ENCODE results near the gene TBX19.

TBX19 gene

DNA sequence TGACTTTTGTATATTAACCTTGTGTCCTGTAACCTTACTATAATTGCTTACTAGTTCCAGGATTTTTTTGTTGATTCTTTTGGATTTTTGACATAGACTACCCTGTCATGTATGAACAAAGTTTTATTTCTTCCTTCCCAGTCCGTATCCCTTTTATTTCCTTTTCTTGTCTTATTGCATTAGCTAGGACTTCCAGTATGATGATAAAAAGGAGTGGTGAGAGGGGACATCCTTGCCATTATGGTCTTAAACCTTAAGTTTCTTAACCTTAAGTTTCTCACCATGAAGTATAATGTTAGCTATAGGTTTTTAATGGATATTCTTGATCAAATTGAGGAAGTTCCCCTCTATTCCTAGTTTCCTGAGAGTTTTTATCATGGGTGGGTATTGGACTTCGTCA lies 24.5 kb upstream of the TBX19 start:
- peaks cover 13% of the 10 kb centered on the region for H3K4me1 ChIP-seq (ENCODE audit: control insufficient read depth, insufficient read depth, low read length, unreplicated experiment)
- no peak overlapping the region for H3K27ac ChIP-seq (ENCODE audit: low read depth, low read length)
- no peaks in the 10 kb centered on the region for H3K27me3 ChIP-seq (ENCODE audit: insufficient read depth, low read length)
- H3K4me3 ChIP-seq (ENCODE audit: low read depth, low read length): no peak overlapping the region
- no peak overlapping the region for H2AFZ ChIP-seq (ENCODE audit: low read length, unreplicated experiment)
- peaks cover 20% of the 10 kb centered on the region for H3K36me3 ChIP-seq (ENCODE audit: insufficient read depth, low read length)
- no peaks in the 10 kb centered on the region for H3K79me2 ChIP-seq (ENCODE audit: control insufficient read depth, insufficient read depth, low read length, unreplicated experiment)

- H2AFZ ChIP-seq (ENCODE audit: low read length, unreplicated experiment): no peak overlapping the region
- H3K79me2 ChIP-seq (ENCODE audit: control insufficient read depth, insufficient read depth, low read length, unreplicated experiment): no peaks in the 10 kb centered on the region
- H3K4me1 ChIP-seq (ENCODE audit: control insufficient read depth, insufficient read depth, low read length, unreplicated experiment): peaks cover 18% of the 10 kb centered on the region
- no peak overlapping the region for H3K4me3 ChIP-seq (ENCODE audit: low read depth, low read length)
- no peaks in the 10 kb centered on the region for H3K27me3 ChIP-seq (ENCODE audit: insufficient read depth, low read length)
- H3K27ac ChIP-seq (ENCODE audit: low read depth, low read length): no peak overlapping the region
- H3K36me3 ChIP-seq (ENCODE audit: insufficient read depth, low read length): peaks cover 20% of the 10 kb centered on the region
Observed at GRCh38 chr1:168257397-168257796, 23.3 kb upstream of the TBX19 start.

DNA sequence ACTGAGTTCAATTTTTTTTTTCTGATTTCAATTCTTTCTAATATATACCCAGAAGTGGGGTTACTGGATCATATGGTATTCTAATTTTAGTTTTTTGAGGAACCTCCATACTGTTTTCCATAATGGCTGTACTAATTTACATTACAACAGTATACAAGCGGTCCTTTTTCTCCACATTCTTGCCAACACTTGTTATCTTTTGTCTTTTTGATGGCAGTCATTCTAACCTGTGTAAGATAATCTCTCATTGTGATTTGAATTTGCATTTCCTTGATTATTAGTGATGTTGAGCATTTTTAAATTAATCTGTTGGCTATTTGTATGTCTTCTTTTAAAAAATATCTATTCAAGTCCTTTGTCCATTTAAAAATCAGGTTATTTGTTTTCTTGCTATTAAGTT lies 21.1 kb upstream of the TBX19 start:
- Histone ChIP-seq H2AFZ (ENCODE audit: low read length, unreplicated experiment) (no peak overlapping the region), H3K36me3 (ENCODE audit: insufficient read depth, low read length) (peaks cover 20% of the 10 kb centered on the region), H3K79me2 (ENCODE audit: control insufficient read depth, insufficient read depth, low read length, unreplicated experiment) (no peaks in the 10 kb centered on the region), H3K4me1 (ENCODE audit: control insufficient read depth, insufficient read depth, low read length, unreplicated experiment) (peaks cover 18% of the 10 kb centered on the region), H3K4me3 (ENCODE audit: low read depth, low read length) (no peak overlapping the region), H3K27me3 (ENCODE audit: insufficient read depth, low read length) (no peaks in the 10 kb centered on the region), H3K27ac (ENCODE audit: low read depth, low read length) (no peak overlapping the region)

DNA sequence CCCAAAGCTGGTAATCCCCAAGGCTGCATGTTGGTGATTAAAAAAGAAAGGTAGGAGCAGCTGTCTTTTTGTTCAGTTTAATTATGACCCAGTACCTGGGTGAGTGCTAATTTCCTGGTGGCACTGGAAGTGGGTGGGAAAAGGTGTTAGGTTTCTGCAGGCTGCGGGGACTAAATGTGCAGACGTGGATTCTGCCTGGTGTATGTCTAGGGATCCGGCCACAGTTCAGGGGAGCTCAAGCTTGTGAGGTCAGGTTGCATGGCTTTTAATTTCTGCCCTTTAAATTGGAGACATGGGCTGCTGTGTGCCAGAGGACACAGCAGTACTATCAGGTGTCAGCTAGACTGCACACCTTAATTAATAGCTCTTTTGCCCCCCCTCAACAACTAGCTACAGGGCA lies 20.3 kb upstream of the TBX19 start:
- Histone ChIP-seq H3K4me3 (ENCODE audit: low read depth, low read length) (no peak overlapping the region), H3K27me3 (ENCODE audit: insufficient read depth, low read length) (no peaks in the 10 kb centered on the region), H3K27ac (ENCODE audit: low read depth, low read length) (no peak overlapping the region), H3K79me2 (ENCODE audit: control insufficient read depth, insufficient read depth, low read length, unreplicated experiment) (no peaks in the 10 kb centered on the region), H3K4me1 (ENCODE audit: control insufficient read depth, insufficient read depth, low read length, unreplicated experiment) (peaks cover 18% of the 10 kb centered on the region), H2AFZ (ENCODE audit: low read length, unreplicated experiment) (no peak overlapping the region), H3K36me3 (ENCODE audit: insufficient read depth, low read length) (peaks cover 13% of the 10 kb centered on the region)

DNA sequence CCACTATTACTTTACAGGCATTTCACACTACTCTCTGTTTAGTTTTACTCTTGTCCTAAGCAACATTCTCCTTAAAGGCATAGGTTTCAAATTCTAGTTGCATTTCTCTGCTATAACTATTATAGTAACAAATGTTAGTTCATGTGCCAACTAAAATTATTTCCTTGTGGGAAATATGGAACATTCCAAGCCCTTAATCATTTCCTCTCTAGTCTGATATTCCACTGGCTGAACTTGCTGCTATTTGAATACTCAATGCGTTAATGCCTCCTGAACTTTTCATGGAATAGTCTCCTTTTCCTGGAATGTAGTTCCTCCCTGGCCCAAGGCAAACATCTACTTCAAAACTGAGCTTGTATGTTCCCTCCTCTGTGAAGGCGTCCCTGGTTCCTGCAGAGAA lies 19.3 kb upstream of the TBX19 start:
- Histone ChIP-seq H3K36me3 (ENCODE audit: insufficient read depth, low read length) (peaks cover 4% of the 10 kb centered on the region), H3K79me2 (ENCODE audit: control insufficient read depth, insufficient read depth, low read length, unreplicated experiment) (no peaks in the 10 kb centered on the region), H3K4me1 (ENCODE audit: control insufficient read depth, insufficient read depth, low read length, unreplicated experiment) (peaks cover 18% of the 10 kb centered on the region), H3K27me3 (ENCODE audit: insufficient read depth, low read length) (no peaks in the 10 kb centered on the region), H3K27ac (ENCODE audit: low read depth, low read length) (peak overlapping the region; percentile 35; the same call in 1 of the 2 replicates), H3K4me3 (ENCODE audit: low read depth, low read length) (no peak overlapping the region), H2AFZ (ENCODE audit: low read length, unreplicated experiment) (no peak overlapping the region)

DNA sequence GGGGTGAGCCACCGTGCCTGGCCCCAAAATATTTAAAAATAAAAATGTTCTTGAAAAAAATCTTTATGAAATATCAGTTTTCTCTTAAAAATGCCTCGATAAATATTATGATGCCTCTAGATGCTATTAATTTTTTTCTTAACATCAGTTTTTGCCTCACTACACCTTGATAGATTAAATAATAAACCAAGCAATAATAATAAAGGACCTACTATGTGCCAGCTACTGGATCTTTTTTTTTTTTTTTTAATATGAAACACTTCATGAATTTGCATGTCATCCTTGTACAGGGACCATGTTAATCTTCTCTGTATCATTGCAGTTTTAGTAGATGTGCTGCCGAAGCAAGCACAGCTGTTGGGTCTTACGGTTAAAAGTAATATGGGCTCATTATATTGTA lies 17.5 kb upstream of the TBX19 start:
- Histone ChIP-seq H3K4me3 (ENCODE audit: low read depth, low read length) (no peak overlapping the region), H3K4me1 (ENCODE audit: control insufficient read depth, insufficient read depth, low read length, unreplicated experiment) (peaks cover 18% of the 10 kb centered on the region), H3K27me3 (ENCODE audit: insufficient read depth, low read length) (no peaks in the 10 kb centered on the region), H2AFZ (ENCODE audit: low read length, unreplicated experiment) (no peak overlapping the region), H3K27ac (ENCODE audit: low read depth, low read length) (no peak overlapping the region), H3K79me2 (ENCODE audit: control insufficient read depth, insufficient read depth, low read length, unreplicated experiment) (no peaks in the 10 kb centered on the region), H3K36me3 (ENCODE audit: insufficient read depth, low read length) (no peaks in the 10 kb centered on the region; the same call in 1 of the 2 replicates)

DNA sequence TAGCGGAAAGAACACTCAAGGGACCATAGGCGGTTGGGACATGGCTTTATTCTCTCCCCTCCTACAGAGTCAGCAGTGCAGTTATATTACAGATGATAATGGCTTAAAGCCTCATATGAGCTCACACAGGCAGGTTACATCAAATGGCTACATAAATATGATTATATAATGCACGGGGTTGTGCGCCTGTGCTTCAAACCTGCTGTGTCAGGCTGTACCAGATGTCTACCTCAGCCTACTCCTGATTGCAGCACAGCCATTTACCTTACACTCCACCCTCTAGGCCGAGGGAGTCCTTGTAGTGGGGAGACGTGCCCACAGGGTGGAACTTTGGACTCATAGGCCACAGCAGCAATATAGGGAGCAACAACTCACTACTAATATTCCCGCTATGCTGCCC lies 16.4 kb upstream of the TBX19 start:
- no peak overlapping the region for H2AFZ ChIP-seq (ENCODE audit: low read length, unreplicated experiment)
- peaks cover 18% of the 10 kb centered on the region for H3K4me1 ChIP-seq (ENCODE audit: control insufficient read depth, insufficient read depth, low read length, unreplicated experiment)
- no peaks in the 10 kb centered on the region; the same call in 1 of the 2 replicates for H3K36me3 ChIP-seq (ENCODE audit: insufficient read depth, low read length)
- H3K4me3 ChIP-seq (ENCODE audit: low read depth, low read length): no peak overlapping the region
- H3K27me3 ChIP-seq (ENCODE audit: insufficient read depth, low read length): no peaks in the 10 kb centered on the region
- no peaks in the 10 kb centered on the region for H3K79me2 ChIP-seq (ENCODE audit: control insufficient read depth, insufficient read depth, low read length, unreplicated experiment)
- H3K27ac ChIP-seq (ENCODE audit: low read depth, low read length): no peak overlapping the region

GRCh38 chr1:168265596-168265995 lies 15.1 kb upstream of the TBX19 start:
- Histone ChIP-seq H3K79me2 (ENCODE audit: control insufficient read depth, insufficient read depth, low read length, unreplicated experiment) (no peaks in the 10 kb centered on the region), H3K27ac (ENCODE audit: low read depth, low read length) (no peak overlapping the region), H3K27me3 (ENCODE audit: insufficient read depth, low read length) (no peaks in the 10 kb centered on the region), H3K4me1 (ENCODE audit: control insufficient read depth, insufficient read depth, low read length, unreplicated experiment) (peaks cover 15% of the 10 kb centered on the region), H3K36me3 (ENCODE audit: insufficient read depth, low read length) (no peaks in the 10 kb centered on the region; the same call in 1 of the 2 replicates), H2AFZ (ENCODE audit: low read length, unreplicated experiment) (no peak overlapping the region), H3K4me3 (ENCODE audit: low read depth, low read length) (no peak overlapping the region)

DNA sequence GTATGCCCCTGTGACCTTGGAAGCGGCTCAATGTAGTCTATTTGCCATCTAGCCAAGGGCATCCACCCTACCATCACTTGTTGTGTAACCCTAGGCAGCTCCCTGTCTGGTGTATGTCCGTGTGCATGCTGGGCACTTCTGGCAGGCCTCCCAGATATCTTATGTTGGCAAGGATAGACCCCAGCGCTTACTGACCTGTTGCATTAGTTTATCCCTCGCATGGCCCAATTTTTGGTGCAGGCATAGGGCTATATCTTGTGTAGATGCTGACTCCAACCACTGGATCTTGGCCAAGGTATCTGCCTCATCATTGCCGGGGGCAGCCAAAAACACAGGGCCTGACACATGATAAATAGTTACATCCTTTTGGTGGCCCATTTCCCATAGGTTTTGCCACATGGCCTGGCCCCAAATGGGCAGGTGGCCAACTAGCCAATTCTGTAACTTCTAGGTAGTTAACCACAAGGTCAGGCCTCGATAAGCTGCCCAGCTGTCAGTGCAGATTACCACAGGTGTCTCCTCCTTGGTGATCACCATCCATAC lies 14.0 kb upstream of the TBX19 start:
- Histone ChIP-seq H3K4me3 (ENCODE audit: low read depth, low read length) (no peak overlapping the region), H3K27ac (ENCODE audit: low read depth, low read length) (no peak overlapping the region), H3K4me1 (ENCODE audit: control insufficient read depth, insufficient read depth, low read length, unreplicated experiment) (peaks cover 4% of the 10 kb centered on the region), H2AFZ (ENCODE audit: low read length, unreplicated experiment) (no peak overlapping the region), H3K79me2 (ENCODE audit: control insufficient read depth, insufficient read depth, low read length, unreplicated experiment) (no peaks in the 10 kb centered on the region), H3K27me3 (ENCODE audit: insufficient read depth, low read length) (no peaks in the 10 kb centered on the region), H3K36me3 (ENCODE audit: insufficient read depth, low read length) (no peaks in the 10 kb centered on the region; the same call in 1 of the 2 replicates)

GRCh38 chr1:168271636-168272035 lies 9.0 kb upstream of the TBX19 start:
- Histone ChIP-seq H3K27me3 (ENCODE audit: insufficient read depth, low read length) (no peaks in the 10 kb centered on the region), H3K27ac (ENCODE audit: low read depth, low read length) (no peak overlapping the region), H3K79me2 (ENCODE audit: control insufficient read depth, insufficient read depth, low read length, unreplicated experiment) (no peaks in the 10 kb centered on the region), H3K4me3 (ENCODE audit: low read depth, low read length) (no peak overlapping the region), H2AFZ (ENCODE audit: low read length, unreplicated experiment) (no peak overlapping the region), H3K4me1 (ENCODE audit: control insufficient read depth, insufficient read depth, low read length, unreplicated experiment) (no peaks in the 10 kb centered on the region), H3K36me3 (ENCODE audit: insufficient read depth, low read length) (no peaks in the 10 kb centered on the region)

GRCh38 chr1:168273575-168273974 lies 7.1 kb upstream of the TBX19 start:
- H3K36me3 ChIP-seq (ENCODE audit: insufficient read depth, low read length): no peaks in the 10 kb centered on the region
- H3K79me2 ChIP-seq (ENCODE audit: control insufficient read depth, insufficient read depth, low read length, unreplicated experiment): no peaks in the 10 kb centered on the region
- H3K4me3 ChIP-seq (ENCODE audit: low read depth, low read length): no peak overlapping the region
- no peaks in the 10 kb centered on the region for H3K4me1 ChIP-seq (ENCODE audit: control insufficient read depth, insufficient read depth, low read length, unreplicated experiment)
- no peak overlapping the region for H2AFZ ChIP-seq (ENCODE audit: low read length, unreplicated experiment)
- H3K27me3 ChIP-seq (ENCODE audit: insufficient read depth, low read length): no peaks in the 10 kb centered on the region
- no peak overlapping the region for H3K27ac ChIP-seq (ENCODE audit: low read depth, low read length)

Data from ACC112 (cell line).